GM10847 (cell line): ENCODE data around the gene ACTR6.

Experiments
- POLR2A ChIP-seq: IDR thresholded peaks from 2 replicates; pipeline ENCODE4 v1.6.1; 2011; ENCODE audit not compliant: insufficient read length; ENCODE audit errors: extremely low read depth

Gene ACTR6

DNA sequence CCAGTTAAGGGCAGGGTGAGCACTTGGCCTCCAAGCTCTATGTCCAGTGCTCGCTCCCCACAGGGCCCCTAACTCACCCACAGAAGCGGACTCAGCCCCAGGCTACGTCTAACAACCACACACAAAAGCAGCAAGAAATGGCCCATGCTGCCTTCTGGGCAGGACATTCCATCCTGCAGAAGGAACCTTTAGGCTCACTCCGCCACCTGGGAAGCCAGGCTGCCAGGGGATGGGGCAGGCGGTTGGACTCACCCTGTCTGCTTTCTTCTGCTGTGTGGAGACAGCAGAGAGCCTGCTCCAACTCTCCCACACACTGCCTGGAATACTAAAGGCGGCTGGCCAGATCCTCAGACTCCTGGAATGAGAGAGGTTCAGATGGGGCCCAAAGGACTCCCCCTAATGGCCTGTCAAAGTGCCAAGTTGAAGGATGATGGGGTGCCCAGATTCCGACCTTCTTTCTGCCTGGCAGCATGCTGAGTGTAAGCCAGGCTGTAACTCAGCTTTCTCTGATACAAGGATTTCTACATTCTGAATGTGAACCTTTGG lies 30.2 kb upstream of the ACTR6 start:
- TF ChIP-seq POLR2A, result no peak

DNA sequence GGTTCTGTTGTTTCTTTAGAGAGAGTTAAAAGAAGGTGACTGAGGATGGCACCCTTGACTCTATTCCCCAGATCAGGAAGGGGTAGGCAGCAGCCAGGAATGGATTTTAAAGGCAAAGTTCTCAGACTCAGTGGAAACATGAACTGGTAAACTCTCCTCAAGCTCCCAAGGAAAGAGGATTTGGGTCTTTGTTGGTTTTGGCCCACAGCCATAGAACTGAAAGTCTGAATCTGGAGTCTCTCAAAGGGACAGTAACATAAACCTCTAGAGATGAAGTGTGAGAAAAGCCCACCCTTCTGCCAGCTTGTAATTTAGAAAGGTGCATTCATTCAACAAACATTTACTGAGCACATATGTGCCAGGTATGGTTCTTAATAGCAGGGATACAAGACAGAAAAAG lies 29.4 kb upstream of the ACTR6 start:
- TF ChIP-seq POLR2A, result no peak

DNA sequence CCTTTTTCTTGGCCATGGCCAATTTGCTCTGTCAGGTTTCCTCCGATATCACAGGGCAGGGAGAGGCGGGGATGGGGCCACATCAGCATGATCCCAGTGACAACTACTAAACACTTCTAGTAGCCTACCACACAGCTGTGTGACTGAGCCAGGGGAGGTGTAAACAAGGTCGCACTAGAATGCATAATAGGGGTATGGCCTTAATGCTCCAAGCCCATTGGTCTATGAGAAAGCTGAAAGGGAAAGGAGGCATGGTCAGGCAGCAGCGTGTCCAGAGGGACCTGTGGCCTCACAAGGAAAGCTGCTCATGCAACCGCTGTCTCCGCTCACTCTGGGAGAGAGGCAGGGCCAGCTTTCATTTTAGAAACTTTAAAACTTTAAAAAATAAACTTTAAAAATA lies 27.5 kb upstream of the ACTR6 start:
- TF ChIP-seq POLR2A, result no peak

DNA sequence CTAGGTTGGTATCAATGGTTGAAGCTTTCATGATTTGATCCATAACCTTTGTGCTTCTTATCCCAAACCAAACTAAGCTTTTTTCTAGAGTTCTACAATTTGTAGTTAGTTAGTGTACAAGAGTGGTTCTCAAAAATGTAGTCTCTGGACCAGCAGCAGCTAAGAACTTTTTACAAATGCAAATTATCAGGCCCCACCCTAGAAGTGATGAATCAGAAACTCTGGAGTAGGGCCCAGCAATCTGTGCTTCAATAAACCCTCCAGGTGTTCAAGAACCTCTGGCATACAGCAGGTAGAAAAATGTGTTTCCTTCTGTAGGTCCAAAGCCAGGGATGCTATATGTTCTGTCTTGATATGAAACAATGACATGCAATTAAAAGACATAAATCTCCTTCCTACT lies 26.1 kb upstream of the ACTR6 start:
- no peak for TF ChIP-seq POLR2A

DNA sequence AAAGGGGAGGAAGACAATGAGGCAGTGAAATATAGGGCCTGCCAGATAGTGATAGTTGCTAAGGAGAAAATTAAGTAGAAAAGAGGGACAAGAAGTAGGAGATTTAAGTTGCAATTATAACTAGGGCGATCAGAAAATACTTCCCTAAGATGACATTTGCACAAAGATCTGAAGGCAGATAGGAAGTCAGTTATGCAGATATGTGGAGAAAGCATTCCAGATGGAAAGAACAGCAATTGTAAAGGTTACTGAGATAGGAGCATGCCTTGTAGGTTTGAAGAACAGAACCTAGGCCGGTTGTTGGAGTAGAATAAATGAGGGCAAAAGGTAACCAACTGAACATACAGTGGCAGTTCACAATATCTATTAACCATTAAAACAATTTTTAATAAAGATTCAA lies 21.4 kb upstream of the ACTR6 start:
- no peak for TF ChIP-seq POLR2A

DNA sequence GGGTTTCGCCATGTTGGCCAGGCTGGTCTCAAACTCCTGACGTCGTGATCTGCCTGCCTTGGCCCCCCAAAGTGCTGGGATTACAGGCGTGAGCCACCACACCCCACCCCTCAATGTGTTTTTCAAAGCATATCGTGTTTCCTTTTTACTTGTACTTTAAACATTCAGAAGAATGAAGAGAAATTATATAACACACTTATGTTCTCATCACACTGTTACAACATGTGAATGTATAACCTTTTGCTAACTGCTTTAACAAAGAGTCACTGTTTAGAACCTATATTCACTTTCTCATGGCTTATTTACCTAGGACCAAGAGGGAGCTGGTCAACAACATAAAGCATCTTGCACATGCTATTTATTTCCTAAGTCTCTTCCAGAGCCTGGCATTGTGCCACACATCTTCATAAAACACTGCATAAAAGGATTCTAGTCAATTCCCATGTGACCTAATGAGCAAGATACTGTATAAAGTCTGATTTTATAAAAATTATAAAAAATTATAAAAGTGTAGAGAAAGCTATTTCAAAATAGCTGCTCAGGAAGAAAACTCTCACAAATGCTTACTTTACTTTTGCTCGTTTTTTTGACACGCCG lies 16.0 kb upstream of the ACTR6 start:
- no peak for TF ChIP-seq POLR2A

DNA sequence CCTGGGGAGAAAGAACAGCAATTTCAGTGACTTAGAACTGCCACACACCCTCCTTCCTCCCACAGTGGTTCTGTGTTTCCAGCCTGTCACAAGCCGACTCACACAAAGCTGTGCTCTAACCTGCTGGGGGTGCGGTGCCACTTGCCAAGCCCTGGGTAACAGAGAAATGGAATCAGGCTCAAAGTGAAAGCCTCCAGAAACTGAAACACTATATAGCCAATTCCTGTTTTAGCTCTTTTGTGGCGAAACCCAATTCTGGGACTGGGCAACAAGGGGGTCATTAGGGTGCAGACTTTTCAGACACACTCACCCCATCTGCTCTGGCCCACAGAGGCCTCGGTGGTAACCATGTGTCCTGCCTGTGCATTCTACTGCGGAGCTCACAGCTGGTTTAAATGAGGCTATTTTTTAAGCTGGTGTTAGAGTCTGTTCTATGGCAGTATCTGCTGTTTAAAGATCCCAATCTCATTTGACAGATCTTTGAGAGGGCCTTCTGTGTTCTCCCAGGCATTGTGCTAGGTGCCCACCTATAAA lies 15.2 kb upstream of the ACTR6 start:
- TF ChIP-seq POLR2A, result no peak

DNA sequence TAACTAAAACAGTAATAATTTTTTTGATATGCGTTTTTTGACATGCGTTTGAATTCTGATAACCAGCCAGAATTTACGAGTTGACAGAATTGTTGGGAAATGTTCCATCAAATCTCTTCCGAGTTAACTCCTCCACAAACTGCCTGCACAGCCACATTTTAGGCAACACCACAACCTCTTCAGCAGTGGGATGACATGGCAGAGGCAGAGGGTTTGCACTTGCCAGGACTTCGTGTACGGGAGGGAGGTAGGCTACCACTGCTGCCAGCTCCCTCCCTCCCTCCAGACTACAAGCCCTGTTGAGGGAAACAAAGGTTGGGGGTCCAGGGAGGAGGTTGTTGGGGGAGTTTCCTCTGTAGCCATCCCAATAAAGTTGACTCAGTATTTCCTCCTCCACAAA lies 14.5 kb upstream of the ACTR6 start:
- TF ChIP-seq POLR2A, result no peak

DNA sequence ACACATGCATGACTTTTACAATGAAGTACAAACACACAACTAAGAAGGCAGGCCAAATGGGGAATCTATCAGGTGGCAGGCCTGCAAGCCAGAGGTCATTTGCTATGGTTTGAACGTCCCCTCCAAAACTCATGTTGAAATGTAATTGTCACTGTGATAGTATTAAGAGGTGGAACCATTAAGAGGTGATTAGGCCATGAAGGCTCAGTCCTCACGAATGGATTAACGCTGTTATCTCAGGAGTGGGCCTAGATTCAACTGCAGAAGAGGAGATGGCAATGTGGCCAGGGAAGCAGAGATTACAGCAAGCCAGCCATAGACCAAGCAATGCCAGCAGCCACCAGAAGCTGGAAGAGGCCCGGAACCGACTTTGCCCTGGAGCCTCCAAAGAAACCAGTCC lies 13.5 kb upstream of the ACTR6 start:
- no peak for TF ChIP-seq POLR2A

DNA sequence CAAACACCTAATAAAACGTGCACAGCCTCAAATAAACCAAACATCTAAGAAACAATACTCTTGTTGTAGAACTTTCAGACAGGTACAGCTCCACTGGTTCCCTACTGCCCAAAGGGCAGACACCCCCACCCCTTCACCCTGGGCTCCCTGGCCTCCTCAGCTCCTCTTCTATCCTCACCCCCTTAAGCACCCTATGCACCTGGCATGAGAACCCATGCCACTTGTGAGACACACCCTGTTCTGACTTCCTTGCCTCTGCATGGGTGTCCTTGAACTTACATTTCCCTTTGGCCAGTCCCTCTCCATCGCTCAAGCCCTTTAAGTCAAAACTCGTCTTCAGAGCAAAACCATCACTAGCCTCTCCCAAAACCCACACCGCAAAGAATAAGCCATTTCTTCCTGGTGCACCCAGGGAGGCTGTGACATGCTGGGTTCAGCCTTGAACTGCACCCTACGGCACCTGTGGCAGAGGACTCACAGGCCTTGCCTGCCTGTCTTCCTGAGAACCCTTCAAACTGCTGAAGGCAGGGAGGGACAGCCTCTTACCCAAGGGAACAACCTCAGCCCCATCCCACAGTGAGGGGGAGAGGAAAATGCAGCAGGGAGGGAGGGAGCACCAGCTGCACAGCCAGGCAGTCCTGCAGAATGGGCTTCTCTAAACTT lies 12.6 kb upstream of the ACTR6 start:
- no peak for TF ChIP-seq POLR2A

DNA sequence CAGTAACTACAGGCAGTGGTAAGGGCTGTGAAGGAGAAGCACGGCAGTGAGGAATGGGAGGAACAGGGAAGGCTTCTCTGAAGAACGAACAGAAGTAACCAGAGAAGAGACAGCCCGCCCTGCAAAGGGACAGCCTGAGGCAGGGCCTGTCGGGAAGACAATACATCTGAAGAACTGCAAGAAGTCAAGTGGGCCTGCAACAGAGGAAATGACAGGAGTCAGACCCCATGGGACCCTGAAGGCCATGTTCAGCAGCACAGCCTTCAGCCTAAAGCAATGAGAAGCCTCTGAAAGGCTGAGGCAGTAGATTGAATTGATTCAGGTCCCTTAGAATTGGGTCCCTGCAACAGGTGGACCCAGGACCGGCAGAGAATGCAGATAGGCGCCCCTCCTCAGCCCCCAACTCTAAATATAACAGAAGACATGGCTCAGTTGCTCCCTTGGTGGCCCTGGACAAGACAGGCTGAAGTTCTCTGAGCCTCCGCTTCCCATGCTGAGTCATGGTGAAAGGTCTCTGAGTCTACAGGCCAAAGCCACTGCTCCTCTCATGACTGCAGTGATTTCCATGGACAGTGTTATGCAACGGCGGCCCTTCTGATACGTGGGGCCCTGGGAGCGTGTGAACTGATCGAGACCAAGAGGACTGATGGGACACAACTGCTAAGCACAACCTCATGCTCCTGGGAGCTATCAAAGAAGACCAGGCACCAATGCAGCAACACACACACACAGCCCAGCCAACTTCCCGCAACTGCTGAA lies 10.8 kb upstream of the ACTR6 start:
- no peak for TF ChIP-seq POLR2A

DNA sequence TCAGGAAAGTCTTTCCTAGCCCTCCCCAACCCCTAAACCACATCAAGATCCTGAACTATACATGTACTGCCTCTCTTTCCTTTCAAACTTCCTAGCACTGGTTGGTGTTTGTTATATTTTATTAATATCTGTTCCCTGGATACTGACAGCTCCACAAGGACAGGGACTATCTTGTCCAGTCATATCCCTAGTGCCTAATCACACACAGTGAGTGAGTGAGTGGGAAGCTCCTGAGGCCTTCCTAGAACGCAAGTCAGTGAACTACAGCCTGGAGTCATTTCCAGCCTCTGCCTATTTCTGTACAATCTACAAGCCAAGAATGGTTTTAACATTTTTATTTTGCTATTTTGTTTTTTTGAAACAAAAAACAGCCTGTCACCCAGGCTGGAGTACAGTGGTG lies 7.5 kb upstream of the ACTR6 start:
- no peak for TF ChIP-seq POLR2A

DNA sequence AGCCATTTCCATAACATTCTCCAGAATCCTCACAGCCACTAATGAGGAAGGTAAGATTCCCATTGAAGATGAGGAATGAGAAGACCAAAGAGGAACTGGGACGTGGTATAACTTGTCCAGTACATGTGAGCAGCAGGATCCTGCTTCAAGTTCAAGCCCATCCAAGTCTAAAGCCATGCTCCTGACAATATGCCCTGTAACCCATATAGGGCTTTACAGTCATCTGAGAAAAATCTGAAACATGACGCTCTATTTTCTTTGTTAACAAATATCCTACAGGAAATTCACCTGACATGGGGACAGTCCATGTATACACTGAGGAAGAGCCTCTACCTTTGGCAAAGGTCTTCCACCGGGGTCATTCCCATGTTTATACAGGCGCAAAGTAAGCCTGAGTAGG lies 3.1 kb upstream of the ACTR6 start:
- no peak for TF ChIP-seq POLR2A

DNA sequence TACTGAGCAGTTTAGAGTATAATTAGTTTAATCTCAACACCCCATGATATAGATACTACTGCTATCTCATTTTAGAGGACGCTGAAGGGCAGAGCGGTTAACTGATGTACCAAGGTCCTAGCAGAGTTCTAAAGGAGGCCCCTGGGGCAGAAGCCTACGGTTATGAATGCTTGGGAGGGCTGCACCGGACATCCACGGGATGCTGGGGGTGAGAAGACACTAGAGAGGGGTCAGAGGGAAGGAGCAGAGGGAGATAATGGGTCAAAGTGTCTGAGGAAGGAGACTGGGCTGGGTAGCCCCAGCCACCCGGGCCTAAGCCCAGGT lies 1.6 kb upstream of the ACTR6 start:
- no peak for TF ChIP-seq POLR2A

DNA sequence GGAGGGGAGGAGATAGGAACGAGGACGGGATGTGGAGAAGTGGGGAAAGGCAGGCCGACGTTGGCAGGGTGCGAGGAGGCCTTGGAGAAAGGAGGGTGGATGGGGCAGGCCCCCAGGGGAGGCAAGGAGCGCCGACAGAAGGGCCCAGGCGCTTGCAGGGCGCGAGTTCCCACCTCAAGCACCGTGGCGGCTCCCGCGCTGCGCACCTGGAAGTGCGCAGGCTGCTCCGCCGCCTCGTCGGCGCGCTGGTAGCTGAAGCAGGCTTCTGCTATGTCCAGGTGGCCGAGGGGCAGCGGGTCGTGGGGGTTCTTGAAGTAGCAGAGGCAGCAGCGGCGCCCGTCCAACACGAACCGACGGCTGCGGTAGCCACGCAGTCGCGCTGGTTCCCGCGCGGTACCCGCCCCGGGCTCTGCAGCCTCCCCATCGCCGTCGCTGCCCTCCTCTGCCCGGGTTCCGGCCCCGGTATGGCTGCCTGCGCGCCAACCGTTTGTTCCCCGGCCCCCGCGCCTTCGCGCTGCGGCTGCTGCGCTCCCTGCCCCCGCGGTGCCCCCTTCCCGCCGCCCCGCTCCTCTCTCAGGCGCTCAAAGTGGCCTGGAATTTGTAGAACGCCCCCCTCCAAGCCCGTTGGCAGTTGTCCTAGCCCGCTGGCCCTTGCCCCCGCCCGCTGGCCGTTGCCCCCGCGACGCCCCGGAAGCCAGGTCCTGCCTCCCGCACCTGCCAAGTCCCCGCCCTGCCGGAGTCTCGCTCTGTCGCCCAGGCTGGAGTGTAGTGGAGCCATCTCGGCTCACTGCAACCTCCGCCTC lies 1.1 kb upstream of the ACTR6 start:
- no peak for TF ChIP-seq POLR2A

DNA sequence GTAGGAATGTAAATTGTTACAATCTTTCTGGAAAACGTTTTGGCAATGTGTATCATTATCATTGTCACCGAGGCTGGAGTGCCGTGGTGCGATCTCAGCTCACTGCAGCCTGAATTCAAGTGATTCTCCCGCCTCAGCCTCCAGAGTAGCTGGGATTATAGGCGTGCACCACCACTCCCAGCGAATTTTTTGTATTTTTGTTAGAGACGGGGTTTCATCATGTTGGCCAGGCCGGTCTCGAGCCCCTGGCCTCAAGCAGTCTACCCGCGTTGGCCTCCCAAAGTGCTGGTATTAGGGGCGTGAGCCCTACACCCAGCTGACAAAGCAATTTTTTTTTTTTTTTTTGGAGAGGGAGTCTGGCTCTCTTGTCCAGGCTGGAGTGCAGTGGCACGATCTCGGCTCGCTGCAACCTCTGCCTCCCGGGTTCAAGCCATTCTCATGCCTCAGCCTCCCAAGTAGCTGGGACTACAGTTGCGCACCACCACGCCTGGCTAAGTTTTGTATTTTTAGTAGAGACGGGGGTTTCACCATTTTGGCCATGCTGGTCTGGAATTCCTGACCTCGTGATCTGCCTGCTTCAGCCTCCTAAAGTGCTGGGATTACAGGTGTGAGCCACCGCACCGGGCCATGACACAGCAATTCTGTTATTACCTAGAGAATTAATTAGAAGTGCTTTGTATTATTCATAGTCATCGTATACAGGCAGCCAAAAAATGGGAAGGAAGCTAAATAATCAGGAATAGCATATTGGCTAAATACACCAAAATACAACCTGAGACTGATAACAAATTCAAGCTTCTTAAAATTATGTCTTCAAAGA lies 1.2 kb downstream of the ACTR6 start:
- no peak for TF ChIP-seq POLR2A
